C4-2B (cell line): ENCODE data around the gene ANKRD39.

Experiments
- H3K27ac ChIP-seq: fragments of 450-650 bp; 2 replicates; pipeline ENCODE4 v1.5.1; 2017
- ZFX ChIP-seq: fragments of 450-650 bp; IDR thresholded peaks from 2 replicates; pipeline ENCODE4 v1.6.1; 2017
- TF ChIP-seq, protein P1 (sequence below): fragments of 450-650 bp; conservative IDR thresholded peaks from 2 replicates; pipeline ENCODE4 v1.5.1; 2017; ENCODE audit warnings: mild to moderate bottlenecking

The ANKRD39 gene

DNA sequence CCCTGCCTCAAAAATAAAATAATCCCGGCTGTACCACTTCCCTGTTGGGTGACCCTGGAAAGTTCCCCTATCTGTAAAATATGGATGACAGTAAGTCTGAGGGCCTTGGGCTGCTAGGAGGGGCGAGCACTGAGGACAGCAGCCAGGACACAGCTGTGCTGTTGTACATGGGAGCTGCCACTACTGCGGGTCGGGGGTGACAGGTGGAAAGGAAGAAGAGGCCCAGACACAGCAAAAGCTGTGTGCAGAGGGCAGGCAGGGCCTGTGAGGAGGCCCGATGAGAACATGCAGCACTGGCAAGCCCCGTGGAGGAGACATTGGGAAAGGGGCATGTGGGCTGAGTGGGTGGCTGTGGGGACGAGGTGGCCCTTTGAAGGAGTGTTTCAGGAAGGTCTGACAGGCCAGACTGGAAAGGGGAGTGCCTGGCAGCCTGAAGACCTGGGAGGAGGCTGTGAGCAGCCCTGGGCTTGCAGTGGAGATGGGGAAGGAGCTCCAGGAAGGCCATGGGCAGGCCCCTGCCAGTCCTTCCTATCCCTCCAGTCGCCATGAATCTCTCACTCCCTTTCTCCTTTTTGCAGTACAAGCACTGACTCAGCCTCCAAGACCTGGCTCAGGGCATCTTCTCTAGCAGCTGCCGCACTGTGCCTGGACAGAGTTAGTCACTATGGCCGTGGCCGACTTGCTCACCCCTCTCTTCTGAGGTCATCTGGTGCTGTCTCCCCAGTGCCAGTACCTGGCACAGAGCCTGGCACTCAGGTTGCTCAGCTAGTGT, 41.0 kb upstream of the ANKRD39 start:
- TF ChIP-seq ZFX, result no peak
- H3K27ac ChIP-seq, result no peak overlapping the region

DNA sequence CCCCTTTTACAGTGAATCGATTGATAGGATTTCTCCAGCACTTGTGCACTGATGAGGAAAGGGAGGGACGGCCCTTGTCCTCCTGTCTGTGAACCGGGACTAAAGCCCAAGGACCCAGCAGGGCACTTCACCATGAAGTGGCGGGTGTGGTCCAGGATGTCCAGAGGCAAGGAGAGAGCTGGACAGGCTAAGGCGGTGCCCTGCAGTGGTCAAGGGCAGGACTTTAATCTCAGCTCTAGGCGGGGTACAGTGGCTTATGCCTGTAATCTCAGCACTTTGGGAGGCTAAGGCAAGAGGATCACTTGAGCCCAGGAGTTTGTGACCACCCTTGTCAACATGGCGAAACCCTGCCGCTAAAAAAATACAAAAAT, 40.3 kb upstream of the ANKRD39 start:
- TF ChIP-seq, protein P1, sequence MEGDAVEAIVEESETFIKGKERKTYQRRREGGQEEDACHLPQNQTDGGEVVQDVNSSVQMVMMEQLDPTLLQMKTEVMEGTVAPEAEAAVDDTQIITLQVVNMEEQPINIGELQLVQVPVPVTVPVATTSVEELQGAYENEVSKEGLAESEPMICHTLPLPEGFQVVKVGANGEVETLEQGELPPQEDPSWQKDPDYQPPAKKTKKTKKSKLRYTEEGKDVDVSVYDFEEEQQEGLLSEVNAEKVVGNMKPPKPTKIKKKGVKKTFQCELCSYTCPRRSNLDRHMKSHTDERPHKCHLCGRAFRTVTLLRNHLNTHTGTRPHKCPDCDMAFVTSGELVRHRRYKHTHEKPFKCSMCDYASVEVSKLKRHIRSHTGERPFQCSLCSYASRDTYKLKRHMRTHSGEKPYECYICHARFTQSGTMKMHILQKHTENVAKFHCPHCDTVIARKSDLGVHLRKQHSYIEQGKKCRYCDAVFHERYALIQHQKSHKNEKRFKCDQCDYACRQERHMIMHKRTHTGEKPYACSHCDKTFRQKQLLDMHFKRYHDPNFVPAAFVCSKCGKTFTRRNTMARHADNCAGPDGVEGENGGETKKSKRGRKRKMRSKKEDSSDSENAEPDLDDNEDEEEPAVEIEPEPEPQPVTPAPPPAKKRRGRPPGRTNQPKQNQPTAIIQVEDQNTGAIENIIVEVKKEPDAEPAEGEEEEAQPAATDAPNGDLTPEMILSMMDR, result no peak
- TF ChIP-seq ZFX, result no peak
- H3K27ac ChIP-seq, result no peak overlapping the region

DNA sequence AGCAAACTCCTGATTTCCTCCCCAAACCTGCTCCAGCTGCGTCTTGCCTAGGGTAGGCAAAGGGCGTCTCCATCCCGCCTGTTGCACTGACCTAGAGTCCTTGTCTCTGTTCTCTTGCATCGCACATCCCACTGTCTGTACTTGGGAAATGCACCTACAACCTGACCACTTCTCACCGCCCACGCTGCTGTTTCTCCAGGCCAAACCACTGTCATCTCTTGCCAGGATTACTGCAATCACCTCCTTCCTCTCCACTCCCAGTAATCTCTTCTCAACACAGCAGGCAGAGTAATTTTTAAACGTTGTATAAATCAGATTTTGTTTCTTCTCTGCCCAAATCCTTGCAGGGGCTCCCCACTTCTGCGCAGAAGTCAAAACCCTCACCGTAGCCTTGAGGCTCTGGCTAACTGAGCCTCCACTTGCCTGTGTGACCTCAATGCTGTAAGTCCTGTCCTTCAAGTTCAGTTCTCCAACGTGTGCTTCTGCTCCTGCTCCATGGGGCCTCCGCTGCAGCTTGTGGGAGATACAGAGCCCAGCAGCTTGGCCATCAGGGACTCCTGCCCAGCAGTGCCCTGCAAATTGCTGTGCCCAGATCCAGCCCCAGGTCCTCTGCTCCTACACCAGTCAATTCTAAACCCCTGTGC, 39.8 kb upstream of the ANKRD39 start:
- no peak overlapping the region for H3K27ac ChIP-seq
- TF ChIP-seq ZFX, result no peak
- TF ChIP-seq, protein P1, result no peak

DNA sequence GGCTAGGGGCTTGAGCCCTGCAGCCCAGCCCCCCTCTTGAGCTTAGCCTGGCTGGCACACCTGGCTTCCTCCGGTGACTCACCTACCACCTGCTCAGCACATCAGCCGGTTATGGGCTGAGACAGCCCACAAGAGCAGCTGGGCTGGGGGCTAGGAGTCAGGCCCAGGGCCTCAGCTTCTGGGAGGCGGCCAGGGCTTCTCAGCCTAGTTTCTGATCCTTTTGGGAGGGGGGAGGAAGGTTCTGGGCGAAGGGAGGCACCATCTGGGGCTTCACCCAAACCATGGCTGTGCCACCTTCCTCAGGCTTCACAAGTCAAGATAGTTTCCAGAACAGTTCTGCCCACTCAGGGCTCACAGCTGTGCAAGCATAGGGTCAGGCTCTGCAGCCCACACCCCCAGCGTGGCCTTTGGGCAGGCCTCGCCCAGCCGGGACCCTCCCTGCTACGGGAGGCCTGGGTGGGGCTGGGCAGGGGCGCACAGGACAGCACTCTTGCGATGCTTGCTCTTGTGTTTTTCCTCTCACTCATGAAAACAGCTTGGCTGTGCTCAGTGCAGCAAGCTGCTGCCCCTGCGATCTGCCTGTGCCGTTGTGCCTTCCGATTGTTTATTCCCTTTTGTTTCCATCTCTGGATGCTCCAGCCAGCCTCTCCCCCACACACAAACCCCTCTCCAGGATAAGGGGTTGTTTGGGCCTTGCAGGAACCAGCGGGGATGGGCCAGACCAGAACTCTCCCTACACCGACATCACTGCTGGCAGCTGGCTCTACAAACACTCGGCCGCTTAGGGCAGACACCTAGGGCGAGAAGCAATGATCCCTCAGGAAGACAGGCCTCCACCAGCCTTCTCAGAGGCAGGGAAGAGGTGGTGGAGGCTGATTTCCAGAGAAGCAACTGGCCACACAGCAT, 38.2 kb upstream of the ANKRD39 start:
- no peak overlapping the region for H3K27ac ChIP-seq
- TF ChIP-seq ZFX, result no peak
- TF ChIP-seq, protein P1, result no peak

DNA sequence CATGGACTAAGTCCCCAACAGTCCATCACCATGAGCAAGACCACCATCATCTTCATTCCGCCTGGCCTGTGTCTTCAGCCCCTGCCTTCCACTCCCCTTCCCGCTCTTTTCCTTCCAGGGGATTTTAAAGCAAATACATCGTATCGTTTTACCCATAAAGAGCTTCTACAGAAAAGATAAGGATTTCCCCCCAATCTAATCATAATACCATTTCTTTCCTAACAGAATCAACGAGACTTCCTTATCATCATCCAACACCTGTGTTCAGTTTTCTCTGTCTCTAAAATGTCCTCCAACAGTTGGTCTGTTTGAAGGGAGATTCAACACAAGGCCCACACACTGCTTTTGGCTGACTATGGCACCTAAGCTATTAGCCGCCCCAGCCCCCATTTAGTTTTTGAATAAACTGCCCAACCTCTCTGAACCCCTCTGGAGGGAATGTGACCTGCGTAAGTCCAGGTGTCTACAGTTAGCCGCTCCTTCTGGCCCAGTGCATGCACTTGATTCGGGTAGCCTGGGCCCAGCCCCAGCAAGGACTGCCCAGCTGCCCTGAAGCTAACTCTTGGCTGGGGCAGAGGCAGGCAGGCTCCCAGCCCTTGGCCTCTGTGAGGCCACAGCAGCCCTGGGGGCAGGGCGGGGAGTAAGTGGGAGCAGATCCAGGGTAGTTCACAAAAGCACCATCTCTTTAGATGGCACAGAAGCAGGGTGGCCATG, 37.4 kb upstream of the ANKRD39 start:
- no peak overlapping the region for H3K27ac ChIP-seq

DNA sequence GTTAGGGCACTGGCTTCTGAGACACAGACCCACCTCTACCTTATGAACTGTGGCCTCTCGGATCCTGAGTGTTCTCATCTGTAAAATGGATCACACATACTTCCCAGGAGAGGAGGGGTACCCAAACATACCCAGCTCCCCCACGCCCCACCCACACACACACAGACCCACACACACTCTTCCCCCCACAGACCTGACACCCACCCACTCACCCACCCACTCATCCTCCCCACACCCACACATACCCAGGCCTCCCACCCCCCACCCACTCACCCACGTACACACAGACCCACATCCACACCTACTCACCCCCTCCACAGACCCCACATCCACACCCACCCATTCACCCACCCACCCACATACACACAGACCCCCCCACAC, 36.3 kb upstream of the ANKRD39 start:
- no peak overlapping the region for H3K27ac ChIP-seq
- no peak for TF ChIP-seq ZFX
- TF ChIP-seq, protein P1, result no peak

More for the DNA sequence above, 37.4 kb upstream of the ANKRD39 start:
- no peak for TF ChIP-seq ZFX
- TF ChIP-seq, protein P1, result no peak

DNA sequence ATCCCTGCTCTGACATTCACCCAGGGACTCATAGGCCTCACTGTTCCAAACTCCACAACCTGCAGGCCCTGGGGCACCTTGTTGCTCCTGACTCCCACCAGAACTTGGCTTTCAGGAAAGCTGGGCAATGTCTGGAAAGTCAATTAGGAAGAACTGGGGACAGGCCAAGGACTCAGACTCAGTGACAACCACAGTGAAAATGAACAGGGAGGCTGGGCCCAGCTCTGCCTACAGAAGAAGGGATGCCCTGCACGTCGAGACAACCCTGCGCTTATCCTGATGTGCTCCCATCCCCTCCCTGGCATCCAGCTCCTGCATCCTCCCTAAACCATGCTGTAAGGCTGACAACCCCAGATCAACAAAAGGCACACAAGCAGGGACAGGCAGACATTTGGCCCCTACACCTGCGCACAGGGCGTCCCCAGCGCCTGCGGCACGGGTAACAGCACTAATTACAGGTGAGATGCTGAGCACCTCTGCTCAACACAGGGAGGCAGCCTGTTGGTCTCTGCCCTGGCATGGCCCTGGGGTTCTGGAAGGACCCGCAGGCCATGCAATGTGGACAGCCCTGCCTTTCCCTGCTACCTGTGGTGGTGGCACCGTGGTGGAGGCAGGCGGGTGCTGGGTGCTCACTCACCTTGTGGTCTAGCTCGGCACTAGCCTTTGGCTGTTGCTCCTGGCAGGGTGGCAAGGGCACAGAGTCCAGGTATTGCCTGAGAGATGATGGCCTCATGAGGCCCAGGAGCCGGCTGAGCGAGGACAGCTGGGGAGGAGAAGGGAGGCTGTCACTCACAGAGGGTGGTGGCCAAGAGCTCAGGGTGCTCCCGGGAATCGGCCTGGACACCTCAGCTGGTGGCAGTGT, 35.7 kb upstream of the ANKRD39 start:
- H3K27ac ChIP-seq, result no peak overlapping the region
- TF ChIP-seq, protein P1, result no peak
- no peak for TF ChIP-seq ZFX
